HepG2 (cell line): ENCODE results near the gene OST4. TPM values are rescaled to one million over a fixed set of nuclear protein-coding genes. Genes with fewer than 3 reads are reported as not detected.

Experiments
- ARNT2 ChIP-seq: sonication (generic); formaldehyde crosslinking; IDR thresholded peaks from 2 replicates; pipeline ENCODE4 v1.8.0; 2022; ENCODE audit warnings: mild to moderate bottlenecking, low read depth, missing genetic modification reagents, moderate library complexity
- CHD2 ChIP-seq: IDR thresholded peaks from 2 replicates; pipeline ENCODE4 v1.6.1; 2011; ENCODE audit warnings: low read depth, low read length, improper control_type of control experiment
- HOXA5 ChIP-seq: sonication (generic); formaldehyde crosslinking; IDR thresholded peaks from 2 replicates; pipeline ENCODE4 v1.4.0; 2020; ENCODE audit warnings: missing genetic modification reagents
- KLF6 ChIP-seq: IDR thresholded peaks from 2 replicates; pipeline ENCODE4 v1.8.0; 2016; ENCODE audit warnings: missing biosample characterization, missing genetic modification reagents
- LCORL ChIP-seq, 2 experiments: fragments of 450-650 bp in 1 of 2; sonication (generic) in 1 of 2; formaldehyde crosslinking in 1 of 2; IDR thresholded peaks; 2 replicates each; pipeline versions ENCODE4 v1.5.0 to v1.6.1; 2017 to 2020; ENCODE audit warnings: antibody characterized with exemption in 1 of 2, missing genetic modification reagents in 1 of 2
- NFE2L2 ChIP-seq: fragments of 150-350 bp; IDR thresholded peaks from 2 replicates; pipeline ENCODE4 v1.6.1; 2014; ENCODE audit warnings: low read length
- PRDM10 ChIP-seq: sonication (generic); formaldehyde crosslinking; IDR thresholded peaks from 2 replicates; pipeline ENCODE4 v1.4.0; 2020; ENCODE audit warnings: low read depth, missing genetic modification reagents
- RERE ChIP-seq: IDR thresholded peaks from 2 replicates; pipeline ENCODE4 v1.6.1; 2016; ENCODE audit warnings: low read depth, missing genetic modification reagents, missing compliant biosample characterization
- SMYD3 ChIP-seq: sonication (generic); formaldehyde crosslinking; IDR thresholded peaks from 2 replicates; pipeline ENCODE4 v1.8.1; 2023; ENCODE audit warnings: mild to moderate bottlenecking, missing genetic modification reagents
- SP2 ChIP-seq: sonication (generic); formaldehyde crosslinking; IDR thresholded peaks from 2 replicates; pipeline ENCODE4 v1.5.1; 2020; ENCODE audit warnings: mild to moderate bottlenecking, missing genetic modification reagents
- ZNF160 ChIP-seq: sonication (generic); formaldehyde crosslinking; IDR thresholded peaks from 2 replicates; pipeline ENCODE4 v1.8.0; 2022; ENCODE audit warnings: mild to moderate bottlenecking, inconsistent platforms, missing genetic modification reagents
- ZNF251 ChIP-seq: sonication (generic); formaldehyde crosslinking; IDR thresholded peaks from 2 replicates; pipeline ENCODE4 v1.9.0; 2021; ENCODE audit warnings: mild to moderate bottlenecking, missing genetic modification reagents
- ZNF710 ChIP-seq: sonication (generic); formaldehyde crosslinking; IDR thresholded peaks from 2 replicates; pipeline ENCODE4 v1.5.0; 2020; ENCODE audit warnings: mild to moderate bottlenecking, missing genetic modification reagents, borderline replicate concordance
- ZNF816 ChIP-seq: sonication (generic); formaldehyde crosslinking; IDR thresholded peaks from 2 replicates; pipeline ENCODE4 v1.8.0; 2022; ENCODE audit warnings: missing genetic modification reagents, mild to moderate bottlenecking, borderline replicate concordance
- polyA plus RNA-seq, 8 experiments: library from polyadenylated mRNA; depleted of rRNA in 3 of 8; stranded (reverse) in 7 of 8; unstranded in 1 of 8; fragments of >200 nt; fragmentation: Illumina TruSeq in 4 of 8; extraction: Trizol in 4 of 8; gene quantifications; 2 replicates each; pipeline versions ENCODE4 v1.2.1 to v1.2.3, GENCODE V29; 2011 to 2016; ENCODE audit warnings: low read depth in 4 of 8, missing spikeins in 1 of 8, mixed read lengths in 1 of 8; ENCODE audit not compliant: insufficient read depth in 1 of 8
- total RNA-seq, 5 experiments: library from RNA; depleted of rRNA; stranded (reverse); fragments of >200 nt; fragmentation: Illumina TruSeq; extraction: Trizol; gene quantifications; 2 replicates each; pipeline ENCODE4 v1.2.3, GENCODE V29; 2016; ENCODE audit warnings: low read depth in 1 of 5

Gene OST4
- total and polyA plus RNA-seq, 2 of the 13 experiments (the other 11 are each of a cell fraction or from before 2014, with no cell fraction given), result 498 to 584 TPM

DNA sequence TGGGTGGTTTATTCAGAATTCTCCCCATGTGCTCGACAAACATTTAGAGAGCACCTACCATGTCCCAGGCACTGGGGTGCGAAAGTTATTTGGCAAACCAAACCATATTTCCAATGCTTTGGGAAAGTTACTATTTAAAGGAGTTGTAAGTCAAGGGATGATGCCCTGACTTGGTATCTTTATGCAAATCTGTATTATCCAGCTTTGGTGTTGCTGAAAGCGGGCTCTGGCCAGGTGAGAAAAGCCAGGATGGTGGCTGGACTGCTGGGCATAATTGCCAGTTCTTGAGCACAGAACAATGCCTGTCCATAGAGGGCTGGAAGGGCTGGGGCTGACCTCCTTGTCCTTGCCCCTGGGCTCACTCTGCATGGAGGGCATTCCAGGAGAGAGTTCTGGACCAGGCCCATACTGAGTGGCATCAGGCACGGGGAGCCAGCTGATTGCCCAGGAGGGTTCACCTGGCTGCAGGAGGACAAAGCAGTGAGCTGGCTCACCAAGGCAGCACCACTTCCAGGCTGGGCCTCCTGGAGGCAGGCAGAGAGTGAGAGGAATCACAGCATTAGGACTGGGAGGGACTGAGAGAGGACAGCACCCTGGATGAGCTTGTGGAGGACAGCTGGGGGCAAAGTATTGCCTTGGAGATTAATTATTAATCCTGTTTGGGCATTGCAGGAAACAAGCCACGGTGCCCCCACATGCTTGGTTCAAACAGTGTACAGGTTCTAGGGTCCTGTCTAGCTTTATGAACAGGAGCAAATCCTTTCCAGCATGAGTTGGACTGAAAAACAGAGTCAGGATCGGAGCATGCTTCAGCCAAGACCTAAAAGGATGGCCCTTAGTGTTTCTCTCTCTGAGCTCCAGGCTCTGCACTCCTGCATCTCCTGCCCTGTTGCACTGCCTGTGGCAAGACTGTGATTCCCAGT lies 22.2 kb upstream of the OST4 start (continued):
- TF ChIP-seq RERE (CRISPR knock-in tag) (peak; percentile 47; the same call in 1 of the 2 replicates), LCORL (IDR thresholded peaks at IDR 0.05) (no peak), LCORL (CRISPR knock-in tag; IDR thresholded peaks at IDR 0.05) (peak; percentile 90), HOXA5 (CRISPR knock-in tag) (peak; percentile 73; the same call in 1 of the 2 replicates), SP2 (CRISPR knock-in tag) (no peak), ZNF251 (CRISPR knock-in tag) (no peak), ZNF160 (CRISPR knock-in tag) (peak; percentile 26; the same call in 1 of the 2 replicates), KLF6 (CRISPR knock-in tag) (peak; percentile 87; the same call in 1 of the 2 replicates), ZNF710 (CRISPR knock-in tag) (no peak; the same call in 1 of the 2 replicates), ARNT2 (CRISPR knock-in tag) (peak; percentile 41; the same call in 1 of the 2 replicates), SMYD3 (CRISPR knock-in tag) (0 out of 2 replicates have a peak, but pooled peaks have one; percentile 58), PRDM10 (peak; percentile 65; the same call in 1 of the 2 replicates), NFE2L2 (no peak), ZNF816 (CRISPR knock-in tag) (peak; percentile 85; the same call in 1 of the 2 replicates), CHD2 (no peak)
